GM19452 (cell line): ENCODE results near the gene VEGFA.

Experiments used
- ATAC-seq: cut with Tn5 transposase; IDR thresholded peaks from one replicate; pipeline ENCODE4 v1.9.1; 2021; ENCODE audit not compliant: unreplicated experiment

VEGFA gene

DNA sequence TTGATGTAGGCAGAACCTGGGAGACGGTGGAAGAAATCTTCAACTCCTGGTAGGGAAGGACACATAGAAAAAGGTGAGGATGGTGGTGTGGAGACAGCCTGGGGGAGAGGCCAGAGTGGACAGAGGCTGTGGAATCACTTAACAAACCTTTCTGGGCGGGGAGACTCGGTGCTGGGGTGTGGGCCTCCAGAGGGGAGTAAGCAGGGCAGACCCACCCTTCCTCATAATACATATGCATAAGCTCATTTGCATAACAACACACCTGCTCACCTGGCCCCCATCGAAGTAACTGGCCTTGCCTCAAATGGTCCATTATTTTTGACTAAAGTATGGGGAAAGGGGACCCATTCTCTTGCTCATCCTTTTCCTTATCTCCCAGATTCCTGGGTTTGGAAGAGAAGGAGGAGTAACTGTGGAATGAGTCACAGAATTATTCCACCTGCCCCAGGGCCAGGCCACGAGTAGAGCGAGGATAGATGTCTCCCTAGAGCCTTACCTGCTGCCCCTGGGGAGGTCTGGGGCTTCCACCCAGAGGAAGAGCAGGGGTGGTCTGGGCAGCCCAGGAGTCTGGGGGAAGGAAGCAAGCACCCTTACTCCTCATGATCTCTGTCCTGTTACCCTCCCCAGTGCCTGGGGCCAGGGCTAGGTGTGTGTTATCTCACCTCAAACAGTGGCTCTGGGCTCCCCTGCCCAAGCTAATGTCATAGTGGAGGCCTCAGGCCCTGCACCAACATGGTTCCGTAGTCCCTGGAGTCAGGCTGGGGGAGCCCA lies 10.7 kb upstream of the VEGFA start:
- ATAC-seq = no peak

DNA sequence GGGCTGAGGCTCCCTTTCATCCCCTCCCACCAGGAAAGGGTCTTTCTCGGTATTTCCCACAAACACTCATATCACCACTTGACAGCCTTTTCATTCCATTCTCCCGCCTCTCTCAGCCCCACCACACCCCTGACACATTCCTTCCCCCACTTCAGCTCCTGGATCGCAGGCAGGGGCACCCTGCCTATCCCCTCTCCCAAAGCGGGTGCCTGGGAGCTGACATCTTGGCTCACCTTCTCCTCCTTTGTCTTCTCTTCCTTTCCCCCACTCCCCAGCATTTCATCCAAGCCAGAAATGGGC lies 10.2 kb upstream of the VEGFA start:
- no peak for ATAC-seq

DNA sequence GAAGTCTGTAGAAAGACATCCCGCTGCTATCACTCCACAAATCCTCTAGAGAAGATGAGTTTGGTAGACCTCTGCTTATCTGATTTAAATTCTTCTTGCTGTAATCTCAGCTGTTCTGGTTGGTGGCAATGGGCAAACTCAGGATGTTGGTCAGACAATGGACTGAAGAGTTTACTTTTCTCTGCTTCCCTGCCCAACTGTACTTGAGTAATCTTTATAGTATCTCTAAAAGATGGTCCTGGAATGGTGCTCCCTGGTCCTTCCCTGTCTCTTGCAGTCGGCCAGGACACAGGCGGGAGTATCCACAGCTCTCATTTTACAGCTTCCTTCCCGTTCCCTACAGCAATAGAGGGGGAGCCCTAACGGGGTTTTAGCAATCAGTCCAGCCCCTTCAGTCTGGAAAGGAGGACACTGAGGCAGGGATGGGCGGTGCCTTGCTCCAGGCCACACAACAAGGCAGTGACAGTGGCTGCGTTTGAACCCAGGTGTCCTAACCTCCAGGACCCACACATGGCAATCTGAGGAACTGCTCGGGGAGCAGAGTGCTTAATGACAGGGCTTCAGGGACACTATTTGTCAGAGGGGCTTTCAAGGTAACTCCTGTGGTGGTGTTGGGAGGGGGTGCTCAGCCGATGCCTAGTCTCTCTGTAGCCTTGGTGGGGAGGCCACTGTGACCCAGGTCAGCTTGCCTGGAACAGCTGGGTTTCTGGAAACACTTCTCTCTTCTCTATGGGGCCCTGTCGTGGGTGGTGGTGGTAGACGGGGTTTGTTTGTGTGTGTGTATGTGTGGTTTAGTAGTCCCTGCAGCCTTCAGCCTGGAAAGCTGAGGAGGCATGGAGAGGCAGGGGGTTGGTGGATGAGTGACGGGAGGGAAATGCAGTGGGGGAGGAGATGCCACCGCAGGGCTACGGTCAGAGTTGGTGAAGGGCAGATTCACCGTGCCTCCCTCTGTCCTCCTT lies 9.5 kb upstream of the VEGFA start:
- no peak for ATAC-seq

DNA sequence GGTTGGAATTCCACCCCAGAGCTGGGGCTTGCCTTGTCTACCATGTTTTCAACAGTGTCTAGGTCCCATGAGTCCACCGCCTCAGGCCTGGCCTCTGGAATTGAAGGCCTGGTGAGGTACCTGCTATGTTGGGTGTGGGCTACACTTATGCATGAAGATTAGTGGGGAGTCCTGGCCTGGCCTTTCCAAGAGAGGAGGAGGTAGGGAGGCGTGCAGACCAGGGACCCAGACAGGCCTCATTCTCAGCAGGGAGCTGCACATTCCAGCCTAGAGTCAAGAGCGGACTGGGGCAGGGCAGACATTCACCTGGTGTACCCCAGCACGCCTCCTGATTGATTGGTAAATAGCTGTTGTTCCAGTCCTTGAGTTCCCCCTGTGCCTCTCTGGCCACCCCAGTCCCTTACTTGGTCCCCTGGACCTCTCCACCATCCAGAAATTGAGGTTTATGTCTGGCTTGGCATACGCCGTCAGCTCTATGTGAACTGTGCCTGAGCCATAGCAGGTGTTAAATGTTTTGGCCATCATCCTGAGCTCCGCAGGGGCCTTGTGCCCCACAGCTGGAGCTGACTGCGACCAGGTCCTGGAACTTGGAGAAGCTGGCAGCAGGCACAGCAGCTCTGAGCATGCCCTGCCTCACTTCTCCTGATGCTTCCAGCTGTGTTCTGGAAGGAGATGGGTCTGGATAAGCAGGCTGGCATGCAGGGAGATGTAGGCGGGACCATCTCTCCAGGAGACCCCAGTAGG lies 8.2 kb upstream of the VEGFA start:
- ATAC-seq = no peak

DNA sequence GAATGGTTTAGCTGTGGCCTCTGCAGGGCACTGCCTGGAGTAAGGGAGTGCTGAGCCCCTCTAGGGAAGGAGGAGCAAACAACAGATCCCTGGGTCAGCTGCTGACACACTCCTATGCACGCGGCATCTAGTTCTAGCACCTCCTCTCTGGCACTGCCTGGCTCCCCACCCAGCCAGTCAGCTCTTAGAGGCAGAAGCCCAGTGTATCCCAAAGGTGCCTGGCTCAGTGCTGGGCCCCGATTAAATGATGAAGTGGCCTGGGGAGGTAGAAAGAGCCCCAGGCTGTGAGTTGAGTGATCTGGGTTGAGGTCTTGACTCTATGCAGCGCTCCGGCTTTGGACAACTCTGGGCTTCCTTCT lies 7.6 kb upstream of the VEGFA start:
- ATAC-seq = no peak

DNA sequence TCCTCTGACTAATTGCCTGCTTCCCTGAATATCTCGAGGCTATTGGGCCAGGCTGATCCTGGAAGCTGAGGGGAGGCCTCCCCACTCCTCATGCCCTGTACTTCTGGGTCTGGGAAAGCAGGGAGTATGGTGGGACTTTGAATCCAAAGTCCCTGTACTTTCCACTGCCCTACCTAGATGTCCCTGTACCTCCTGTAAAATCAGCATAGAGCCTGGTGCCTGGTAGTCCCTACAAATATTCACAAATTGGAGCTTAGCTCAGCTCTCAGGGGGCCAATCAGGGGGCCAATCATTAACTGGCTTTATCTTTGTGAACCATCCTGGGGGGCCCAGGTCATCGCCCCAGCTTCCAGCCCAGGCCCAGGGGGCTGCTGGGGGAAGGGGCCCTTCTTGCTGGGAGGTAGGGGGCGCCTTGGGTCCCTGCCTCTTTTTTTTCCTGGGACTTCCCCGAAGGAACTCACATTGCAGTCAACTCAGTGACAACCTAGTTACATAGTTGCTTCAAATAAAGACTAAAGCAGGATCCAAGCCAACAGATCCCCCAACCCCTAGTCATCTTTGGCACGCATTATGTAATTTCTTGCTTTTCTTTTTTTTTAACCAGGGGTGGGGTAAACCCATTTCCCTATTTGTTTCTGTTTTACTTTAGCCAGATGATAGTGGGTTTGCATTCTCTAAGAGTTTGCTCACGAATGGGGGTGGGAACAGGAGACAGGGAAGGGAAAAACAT lies 6.9 kb upstream of the VEGFA start:
- no peak for ATAC-seq

DNA sequence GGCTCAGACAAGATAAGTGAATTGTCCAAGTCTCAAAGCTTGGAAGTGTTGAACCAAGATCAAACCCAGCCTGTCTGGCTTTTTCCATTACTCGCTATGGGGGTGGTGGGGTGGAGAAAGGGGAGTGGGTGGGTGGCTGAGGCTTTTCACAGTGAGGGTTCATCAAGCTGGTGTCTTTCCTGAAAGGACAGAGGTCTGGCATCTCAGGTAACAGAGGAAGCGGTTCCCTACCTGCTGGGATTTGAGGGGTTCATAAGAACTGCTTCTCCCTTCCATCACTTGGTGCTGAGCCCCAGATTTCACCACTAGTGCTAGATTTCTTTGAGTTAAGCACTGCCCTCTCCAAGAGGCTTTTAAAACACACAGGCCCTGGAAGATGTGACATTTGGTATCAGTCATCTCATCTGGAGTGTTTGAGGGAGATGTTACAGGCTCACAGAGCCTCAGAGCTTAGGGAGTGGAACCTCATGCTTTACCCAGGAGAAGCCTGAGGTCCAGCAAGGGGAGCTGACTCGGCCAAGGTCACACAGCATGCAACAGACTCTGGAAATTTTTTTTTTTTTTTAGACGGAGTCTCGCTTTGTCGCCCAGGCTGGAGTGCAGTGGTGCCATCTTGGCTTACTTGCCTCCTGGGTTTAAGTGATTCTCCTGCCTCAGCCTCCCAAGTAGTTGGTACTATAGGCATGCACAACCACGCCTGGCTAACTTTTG lies 6.0 kb upstream of the VEGFA start:
- no peak for ATAC-seq

DNA sequence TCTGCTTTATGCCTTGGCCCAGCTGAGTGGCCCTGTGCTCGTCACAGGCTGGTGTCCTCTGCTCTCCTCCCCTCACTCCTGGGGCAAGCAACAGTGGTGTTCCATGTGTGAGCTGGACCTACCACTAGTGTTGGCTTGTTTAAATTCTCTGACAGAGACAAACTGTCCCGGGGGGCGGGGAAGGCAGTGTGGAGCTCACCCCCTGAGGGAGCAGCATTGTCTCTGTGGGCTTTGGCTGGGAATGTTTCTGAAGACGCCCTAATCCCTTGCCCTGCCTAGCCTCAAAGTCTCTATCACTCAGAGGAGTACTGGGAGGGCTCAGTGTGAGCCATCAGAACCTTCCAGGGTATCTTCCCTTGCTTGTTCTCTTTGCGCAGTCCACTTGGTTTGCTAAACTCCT lies 5.2 kb upstream of the VEGFA start:
- no peak for ATAC-seq

DNA sequence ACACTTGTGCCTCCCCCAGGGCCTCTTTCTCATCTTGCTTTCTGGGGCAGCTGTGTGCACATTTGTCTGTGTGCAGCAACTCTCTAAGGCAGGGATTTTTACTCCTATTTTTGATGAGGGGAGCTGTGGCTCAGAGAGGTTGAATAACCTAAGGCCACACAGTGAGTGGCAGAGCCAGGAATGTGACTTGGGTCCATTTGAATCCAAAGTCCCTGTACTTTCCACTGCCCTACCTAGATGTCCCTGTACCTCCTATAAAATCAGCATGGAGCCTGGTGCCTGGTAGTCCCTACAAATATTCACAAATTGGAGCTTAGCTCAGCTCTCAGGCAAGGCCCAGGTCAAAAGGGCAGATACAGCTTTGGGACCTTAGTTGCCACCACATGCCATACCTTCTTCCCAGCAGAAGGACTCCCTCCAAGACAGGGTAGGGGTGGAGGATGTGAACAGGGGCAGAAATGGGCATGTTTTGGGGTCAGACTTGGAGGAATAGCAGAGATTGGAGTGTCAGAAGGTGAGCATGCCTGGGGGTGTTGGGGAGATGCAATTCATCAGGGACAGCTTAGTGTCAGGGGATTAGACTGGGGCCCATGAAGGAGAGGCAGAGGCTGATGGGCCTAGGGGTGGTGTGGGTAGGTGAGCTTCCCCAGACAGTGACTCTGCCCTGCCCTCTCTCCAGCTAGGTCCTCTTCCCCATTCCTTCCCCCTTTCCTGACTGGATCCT lies 4.1 kb upstream of the VEGFA start:
- ATAC-seq = no peak

DNA sequence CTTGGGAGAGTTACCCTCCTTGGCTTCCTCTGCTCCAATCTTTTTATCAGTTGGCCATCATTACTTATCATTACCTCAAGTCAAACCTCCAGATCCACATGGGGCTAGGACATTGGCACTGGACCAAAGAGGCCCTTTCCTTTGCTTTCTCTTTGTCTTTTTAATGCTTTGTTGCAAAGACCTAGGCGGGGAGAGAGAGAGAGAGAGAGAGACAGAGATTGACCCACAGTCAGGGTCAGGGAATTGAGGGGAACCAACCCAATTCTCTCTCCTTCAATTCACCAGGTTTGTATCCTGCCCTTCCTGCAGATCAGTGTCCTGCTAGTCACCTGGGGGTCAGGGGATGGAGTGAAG lies 3.5 kb upstream of the VEGFA start:
- no peak for ATAC-seq

DNA sequence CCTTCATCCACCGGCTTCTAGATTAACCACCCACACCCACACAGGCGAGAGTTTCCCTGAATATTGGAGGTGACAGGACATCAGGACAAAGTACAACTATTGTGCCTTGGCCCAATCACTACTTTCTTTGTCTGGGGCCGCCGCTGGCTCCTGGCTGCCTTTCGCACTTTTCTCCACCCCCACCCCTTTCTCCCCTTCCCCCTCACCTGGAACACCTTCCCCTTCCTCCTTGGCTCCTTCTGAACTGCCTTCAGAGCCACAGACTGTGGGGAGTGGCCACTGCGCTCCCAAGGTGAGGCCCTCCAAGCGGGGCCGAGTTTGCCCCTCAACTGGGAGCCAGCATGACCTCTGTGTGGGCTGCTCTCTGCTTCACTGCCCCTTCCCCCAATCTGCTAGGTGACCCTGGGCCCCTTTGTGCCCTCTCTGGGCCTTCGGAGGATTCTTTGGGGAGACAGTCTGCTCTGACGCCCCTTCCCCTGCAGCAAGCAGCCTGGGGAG lies 3.0 kb upstream of the VEGFA start:
- ATAC-seq = no peak

DNA sequence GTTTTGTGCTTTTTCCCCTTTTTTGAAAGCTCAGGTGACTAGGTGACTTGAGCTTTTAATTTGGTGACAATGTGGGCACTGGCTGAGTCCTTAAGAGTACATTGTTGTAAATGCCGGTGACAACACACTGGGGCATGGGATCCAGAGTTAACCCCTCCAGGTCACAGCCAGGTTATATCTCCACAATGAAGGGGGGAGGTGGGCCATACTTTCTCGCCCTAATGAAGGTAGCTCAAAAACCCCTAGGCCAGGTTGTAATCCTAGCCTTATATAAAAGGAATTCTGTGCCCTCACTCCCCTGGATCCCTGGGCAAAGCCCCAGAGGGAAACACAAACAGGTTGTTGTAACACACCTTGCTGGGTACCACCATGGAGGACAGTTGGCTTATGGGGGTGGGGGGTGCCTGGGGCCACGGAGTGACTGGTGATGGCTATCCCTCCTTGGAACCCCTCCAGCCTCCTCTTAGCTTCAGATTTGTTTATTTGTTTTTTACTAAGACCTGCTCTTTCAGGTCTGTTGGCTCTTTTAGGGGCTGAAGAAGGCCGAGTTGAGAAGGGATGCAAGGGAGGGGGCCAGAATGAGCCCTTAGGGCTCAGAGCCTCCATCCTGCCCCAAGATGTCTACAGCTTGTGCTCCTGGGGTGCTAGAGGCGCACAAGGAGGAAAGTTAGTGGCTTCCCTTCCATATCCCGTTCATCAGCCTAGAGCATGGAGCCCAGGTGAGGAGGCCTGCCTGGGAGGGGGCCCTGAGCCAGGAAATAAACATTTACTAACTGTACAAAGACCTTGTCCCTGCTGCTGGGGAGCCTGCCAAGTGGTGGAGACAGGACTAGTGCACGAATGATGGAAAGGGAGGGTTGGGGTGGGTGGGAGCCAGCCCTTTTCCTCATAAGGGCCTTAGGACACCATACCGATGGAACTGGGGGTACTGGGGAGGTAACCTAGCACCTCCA lies 2.2 kb upstream of the VEGFA start:
- no peak for ATAC-seq

DNA sequence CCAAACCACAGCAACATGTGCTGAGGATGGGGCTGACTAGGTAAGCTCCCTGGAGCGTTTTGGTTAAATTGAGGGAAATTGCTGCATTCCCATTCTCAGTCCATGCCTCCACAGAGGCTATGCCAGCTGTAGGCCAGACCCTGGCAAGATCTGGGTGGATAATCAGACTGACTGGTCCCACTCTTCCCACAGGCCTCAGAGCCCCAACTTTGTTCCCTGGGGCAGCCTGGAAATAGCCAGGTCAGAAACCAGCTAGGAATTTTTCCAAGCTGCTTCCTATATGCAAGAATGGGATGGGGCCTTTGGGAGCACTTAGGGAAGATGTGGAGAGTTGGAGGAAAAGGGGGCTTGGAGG lies 1.5 kb upstream of the VEGFA start:
- no peak for ATAC-seq

DNA sequence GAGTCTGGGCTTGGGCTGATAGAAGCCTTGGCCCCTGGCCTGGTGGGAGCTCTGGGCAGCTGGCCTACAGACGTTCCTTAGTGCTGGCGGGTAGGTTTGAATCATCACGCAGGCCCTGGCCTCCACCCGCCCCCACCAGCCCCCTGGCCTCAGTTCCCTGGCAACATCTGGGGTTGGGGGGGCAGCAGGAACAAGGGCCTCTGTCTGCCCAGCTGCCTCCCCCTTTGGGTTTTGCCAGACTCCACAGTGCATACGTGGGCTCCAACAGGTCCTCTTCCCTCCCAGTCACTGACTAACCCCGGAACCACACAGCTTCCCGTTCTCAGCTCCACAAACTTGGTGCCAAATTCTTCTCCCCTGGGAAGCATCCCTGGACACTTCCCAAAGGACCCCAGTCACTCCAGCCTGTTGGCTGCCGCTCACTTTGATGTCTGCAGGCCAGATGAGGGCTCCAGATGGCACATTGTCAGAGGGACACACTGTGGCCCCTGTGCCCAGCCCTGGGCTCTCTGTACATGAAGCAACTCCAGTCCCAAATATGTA lies 957 bp upstream of the VEGFA start:
- no peak for ATAC-seq

DNA sequence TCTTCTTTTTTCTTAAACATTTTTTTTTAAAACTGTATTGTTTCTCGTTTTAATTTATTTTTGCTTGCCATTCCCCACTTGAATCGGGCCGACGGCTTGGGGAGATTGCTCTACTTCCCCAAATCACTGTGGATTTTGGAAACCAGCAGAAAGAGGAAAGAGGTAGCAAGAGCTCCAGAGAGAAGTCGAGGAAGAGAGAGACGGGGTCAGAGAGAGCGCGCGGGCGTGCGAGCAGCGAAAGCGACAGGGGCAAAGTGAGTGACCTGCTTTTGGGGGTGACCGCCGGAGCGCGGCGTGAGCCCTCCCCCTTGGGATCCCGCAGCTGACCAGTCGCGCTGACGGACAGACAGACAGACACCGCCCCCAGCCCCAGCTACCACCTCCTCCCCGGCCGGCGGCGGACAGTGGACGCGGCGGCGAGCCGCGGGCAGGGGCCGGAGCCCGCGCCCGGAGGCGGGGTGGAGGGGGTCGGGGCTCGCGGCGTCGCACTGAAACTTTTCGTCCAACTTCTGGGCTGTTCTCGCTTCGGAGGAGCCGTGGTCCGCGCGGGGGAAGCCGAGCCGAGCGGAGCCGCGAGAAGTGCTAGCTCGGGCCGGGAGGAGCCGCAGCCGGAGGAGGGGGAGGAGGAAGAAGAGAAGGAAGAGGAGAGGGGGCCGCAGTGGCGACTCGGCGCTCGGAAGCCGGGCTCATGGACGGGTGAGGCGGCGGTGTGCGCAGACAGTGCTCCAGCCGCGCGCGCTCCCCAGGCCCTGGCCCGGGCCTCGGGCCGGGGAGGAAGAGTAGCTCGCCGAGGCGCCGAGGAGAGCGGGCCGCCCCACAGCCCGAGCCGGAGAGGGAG lies 580 bp downstream of the VEGFA start:
- no peak for ATAC-seq

DNA sequence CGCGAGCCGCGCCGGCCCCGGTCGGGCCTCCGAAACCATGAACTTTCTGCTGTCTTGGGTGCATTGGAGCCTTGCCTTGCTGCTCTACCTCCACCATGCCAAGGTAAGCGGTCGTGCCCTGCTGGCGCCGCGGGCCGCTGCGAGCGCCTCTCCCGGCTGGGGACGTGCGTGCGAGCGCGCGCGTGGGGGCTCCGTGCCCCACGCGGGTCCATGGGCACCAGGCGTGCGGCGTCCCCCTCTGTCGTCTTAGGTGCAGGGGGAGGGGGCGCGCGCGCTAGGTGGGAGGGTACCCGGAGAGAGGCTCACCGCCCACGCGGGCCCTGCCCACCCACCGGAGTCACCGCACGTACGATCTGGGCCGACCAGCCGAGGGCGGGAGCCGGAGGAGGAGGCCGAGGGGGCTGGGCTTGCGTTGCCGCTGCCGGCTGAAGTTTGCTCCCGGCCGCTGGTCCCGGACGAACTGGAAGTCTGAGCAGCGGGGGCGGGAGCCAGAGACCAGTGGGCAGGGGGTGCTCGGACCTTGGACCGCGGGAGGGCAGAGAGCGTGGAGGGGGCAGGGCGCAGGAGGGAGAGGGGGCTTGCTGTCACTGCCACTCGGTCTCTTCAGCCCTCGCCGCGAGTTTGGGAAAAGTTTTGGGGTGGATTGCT lies 1.3 kb downstream of the VEGFA start:
- ATAC-seq = no peak
